SK-N-SH (cell line): ENCODE data around the gene CNPY2.

Experiments used
- CHD2 ChIP-seq: fragments of 150-350 bp; IDR thresholded peaks from 2 replicates; pipeline ENCODE4 v1.6.1; 2018; ENCODE audit warnings: low read length; ENCODE audit not compliant: partially characterized antibody
- CTCF ChIP-seq: fragments of 200-600 bp; sonication (generic); IDR thresholded peaks from 2 replicates; pipeline ENCODE4 v1.6.1; 2017; ENCODE audit warnings: antibody characterized with exemption, mild to moderate bottlenecking, moderate library complexity
- EP300 ChIP-seq, 2 experiments: IDR thresholded peaks; 2 replicates each; pipeline versions ENCODE4 v1.4.0 to v1.6.1; 2012; ENCODE audit warnings: borderline replicate concordance in 1 of 2, low read depth in 1 of 2, low read length in 1 of 2
- FOXJ3 ChIP-seq: sonication (generic); formaldehyde crosslinking; IDR thresholded peaks from 2 replicates; pipeline ENCODE4 v1.5.1; 2020; ENCODE audit warnings: mild to moderate bottlenecking, missing genetic modification reagents
- POLR2AphosphoS5 ChIP-seq: IDR thresholded peaks from 2 replicates; pipeline ENCODE4 v1.6.1; 2012; ENCODE audit warnings: low read depth, low read length

- TF ChIP-seq EP300 (IDR thresholded peaks at IDR 0.05; ENCODE audit: borderline replicate concordance in 1 of 2, low read depth in 1 of 2, low read length in 1 of 2) (no peak), CHD2 (no peak), CTCF (no peak), FOXJ3 (CRISPR knock-in tag) (no peak), POLR2AphosphoS5 (no peak)
These were observed 35.5 kb upstream of the CNPY2 start for GRCh38 chr12:56351325-56351724.
